GM12878 (cell line): ENCODE measurements around the gene AOPEP.

Experiments
- CBX5 ChIP-seq: sonication (generic); IDR thresholded peaks from 2 replicates; pipeline ENCODE4 v1.6.1; 2016; ENCODE audit warnings: low read depth, moderate library complexity, mild to moderate bottlenecking, inconsistent platforms
- CEBPZ ChIP-seq: fragments of 150-350 bp; IDR thresholded peaks from 2 replicates; pipeline ENCODE4 v1.6.1; 2016; ENCODE audit warnings: low read depth, low read length
- CREM ChIP-seq: IDR thresholded peaks from 2 replicates; pipeline ENCODE4 v1.6.1; 2014; ENCODE audit warnings: antibody characterized with exemption, low read depth
- CTCF ChIP-seq, 3 experiments: IDR thresholded peaks in 2 of 3; conservative IDR thresholded peaks in 1 of 3; 2 replicates each; pipeline ENCODE4 v1.5.1; 2011; ENCODE audit warnings: low read depth in 3 of 3, low read length in 3 of 3, mild to moderate bottlenecking in 3 of 3, control low read depth in 2 of 3, moderate library complexity in 2 of 3, inconsistent platforms in 1 of 3, mixed read lengths in 1 of 3; ENCODE audit not compliant: control insufficient read depth in 2 of 3, insufficient read depth in 1 of 3; ENCODE audit errors: extremely low read depth in 1 of 3
- EZH2 ChIP-seq: IDR thresholded peaks from 2 replicates; pipeline ENCODE4 v1.6.1; 2012; ENCODE audit warnings: low read depth, mild to moderate bottlenecking, control low read depth, inconsistent platforms, low read length, borderline replicate concordance; ENCODE audit not compliant: control insufficient read depth
- HDAC6 ChIP-seq: fragments of 200-600 bp; sonication (generic); IDR thresholded peaks from one replicate; pipeline ENCODE4 v1.8.0; 2017; ENCODE audit warnings: antibody characterized with exemption; ENCODE audit not compliant: unreplicated experiment
- KDM1A ChIP-seq: fragments of 200-600 bp; sonication (generic); IDR thresholded peaks from 2 replicates; pipeline ENCODE4 v1.6.1; 2016; ENCODE audit warnings: borderline replicate concordance
- NR2C2 ChIP-seq: IDR thresholded peaks from 2 replicates; pipeline ENCODE4 v1.6.1; 2011; ENCODE audit warnings: borderline replicate concordance, low read depth; ENCODE audit not compliant: control insufficient read depth, insufficient read length
- POLR2AphosphoS5 ChIP-seq: IDR thresholded peaks from 2 replicates; pipeline ENCODE4 v1.6.1; 2011; ENCODE audit warnings: mild to moderate bottlenecking, low read length, inconsistent platforms
- POU2F2 ChIP-seq: IDR thresholded peaks from 3 replicates; pipeline ENCODE4 v1.6.1; 2011; ENCODE audit warnings: low read depth, mild to moderate bottlenecking, low read length, borderline replicate concordance
- REST ChIP-seq: IDR thresholded peaks from 2 replicates; pipeline ENCODE4 v1.6.1; 2012; ENCODE audit warnings: mild to moderate bottlenecking, low read depth, low read length
- SP1 ChIP-seq: IDR thresholded peaks from one replicate; pipeline ENCODE4 v1.6.1; 2011; ENCODE audit warnings: low read depth, low read length
- ZBTB33 ChIP-seq: fragments of 450-650 bp; IDR thresholded peaks from 2 replicates; pipeline ENCODE4 v1.6.1; 2017; ENCODE audit warnings: mild to moderate bottlenecking
- ZZZ3 ChIP-seq: IDR thresholded peaks from 2 replicates; pipeline ENCODE4 v1.6.1; 2011; ENCODE audit warnings: low read depth; ENCODE audit not compliant: control insufficient read depth, insufficient read length

- TF ChIP-seq CTCF (IDR thresholded peaks at IDR 0.05 in 2 of 3, conservative IDR thresholded peaks at IDR 0.05 in 1 of 3; ENCODE audit: control insufficient read depth in 2 of 3, extremely low read depth in 1 of 3, insufficient read depth in 1 of 3, low read depth in 3 of 3, low read length in 3 of 3) (no peak), CREM (no peak), HDAC6 (no peak), POU2F2 (no peak), NR2C2 (no peak), POLR2AphosphoS5 (no peak), KDM1A (no peak), SP1 (no peak), ZBTB33 (no peak), EZH2 (no peak), CBX5 (no peak), CEBPZ (no peak), ZZZ3 (no peak), REST (no peak)
These were observed 241.0 kb downstream of the AOPEP start for GRCh38 chr9:94967482-94967881.
